Left cardiac atrium (tissue), 4 donors: Measurements from ENCODE around the gene FAM20A. TPM values are rescaled to one million over a fixed set of nuclear protein-coding genes. Genes with fewer than 3 reads are reported as not detected.
"Not testable (repeated sequence)": the region's sequence is repeated elsewhere in the genome, so short reads cannot be mapped to it uniquely, and the experiment has no call there.

Experiments used
- ATAC-seq, 2 donors: fragments of 200-7000 bp; cut with Tn5 transposase; one replicate each; pipeline ENCODE4 v1.9.1; 2020; ENCODE audit warnings: mild to moderate bottlenecking in 2 of 2, moderate library complexity in 2 of 2
- DNase-seq: peaks from one replicate; pipeline ENCODE4 v3.0.0-alpha.2; 2020
- intact Hi-C, 2 donors: fragments of 100-400 bp; cut with DNase I; formaldehyde crosslinking; loops; one replicate each; pipeline versions ENCODE4 v1.14.1 to v1.15.1; 2022 to 2023
- total RNA-seq, 2 donors: library from RNA; stranded (reverse); fragmentation: NEBNext Ultra II Directional; extraction: Animal tissue kit (Norgen Biotek cat#: 25700); gene quantifications; one replicate each; pipeline ENCODE4 v1.2.1, GENCODE V29; 2021
- donor health status: DM: no; HTN: yes; CAD: no.
- donor health status: DM: no; HTN: yes; CAD: no; lungs with severe emphysema.
- donor health status: DM: yes; HTN: yes; CAD: no.
- donor health status: Dilated cardiomyopathy.

The FAM20A gene
- total RNA-seq, 2 donors from 2014 or later: 7.9 to 9.0 TPM

DNA sequence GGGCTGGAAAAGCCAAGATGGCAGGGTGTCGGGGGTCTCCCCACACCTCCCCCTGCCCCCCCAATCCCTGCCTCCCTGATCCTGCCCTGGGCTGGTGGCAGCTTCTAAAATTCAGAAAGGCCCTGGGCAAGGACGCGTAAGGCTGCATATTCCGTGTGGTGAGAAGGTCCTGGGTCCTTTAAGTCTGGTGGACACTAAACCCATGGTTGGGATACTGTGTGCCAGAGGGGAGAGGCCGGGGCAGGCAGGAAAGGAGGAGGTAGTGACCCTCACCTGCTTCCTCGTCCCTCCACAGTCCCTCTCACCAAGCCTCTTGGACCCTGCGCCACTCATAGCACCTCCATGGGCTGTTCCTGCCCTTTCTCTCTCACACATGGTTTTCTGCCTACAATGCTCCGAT lies 60.2 kb downstream of the FAM20A start:
- DNase-seq (no peak), ATAC-seq (peak in 1 of 2 donors; percentile 4)
- intact Hi-C loops: loop anchor here in 1 of 2 donors (10.0 kb wide), 1 partner anchor 214 kb away; no protein-coding TSS in a partner anchor

GRCh38 chr17:68539548-68540467 lies 61.4 kb downstream of the FAM20A start:
- intact Hi-C loops: loop anchor here (10.0 kb wide), 3 partner anchors 75 to 225 kb away; no protein-coding TSS in a partner anchor
- ATAC-seq (peak in 1 of 2 donors; percentile 17), DNase-seq (no peak)

DNA sequence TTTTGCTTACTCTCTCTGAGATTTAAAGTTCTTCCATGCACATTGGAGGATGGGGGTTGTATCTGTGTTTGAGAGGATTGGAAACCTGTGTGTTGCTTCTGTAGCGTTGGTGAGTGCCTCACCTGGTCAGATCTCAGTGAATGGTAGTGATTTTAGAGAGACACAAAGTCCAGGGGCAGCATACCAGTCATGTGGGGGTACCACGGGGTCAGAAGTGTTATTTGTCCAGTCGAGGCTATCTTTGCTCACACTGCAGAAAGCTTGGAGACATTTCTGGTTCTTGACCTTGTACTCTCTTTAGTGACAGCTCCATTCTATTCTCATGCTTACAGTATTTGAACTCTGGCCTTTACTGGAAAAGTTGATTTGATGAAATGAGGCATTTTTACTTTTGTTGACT lies 65.2 kb downstream of the FAM20A start:
- no peak for ATAC-seq
- intact Hi-C loops: loop anchor here in 1 of 2 donors (10.0 kb wide), 2 partner anchors 79 to 229 kb away; no protein-coding TSS in a partner anchor
- no peak for DNase-seq

DNA sequence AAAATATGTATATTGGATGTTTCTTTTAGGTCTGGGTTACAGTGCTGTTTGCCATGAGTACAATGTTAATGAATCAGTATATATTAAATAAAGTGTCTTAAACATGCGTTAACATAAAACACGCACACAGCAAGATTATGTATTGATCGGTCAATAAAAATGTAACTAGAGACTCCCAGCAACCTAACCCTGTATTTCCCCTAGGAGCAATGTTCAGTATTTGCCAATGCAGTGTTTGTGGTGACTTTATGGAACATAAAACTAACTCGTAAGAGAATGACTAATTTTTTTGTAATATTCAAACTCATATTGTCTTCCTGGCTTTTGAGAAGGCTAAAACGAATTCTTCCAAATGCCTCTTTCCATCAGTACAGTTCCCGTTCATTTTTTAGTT lies 66.5 kb downstream of the FAM20A start:
- no peak for DNase-seq
- intact Hi-C loops: loop anchor here in 1 of 2 donors (10.0 kb wide), 2 partner anchors 80 to 230 kb away; no protein-coding TSS in a partner anchor
- ATAC-seq: no peak

DNA sequence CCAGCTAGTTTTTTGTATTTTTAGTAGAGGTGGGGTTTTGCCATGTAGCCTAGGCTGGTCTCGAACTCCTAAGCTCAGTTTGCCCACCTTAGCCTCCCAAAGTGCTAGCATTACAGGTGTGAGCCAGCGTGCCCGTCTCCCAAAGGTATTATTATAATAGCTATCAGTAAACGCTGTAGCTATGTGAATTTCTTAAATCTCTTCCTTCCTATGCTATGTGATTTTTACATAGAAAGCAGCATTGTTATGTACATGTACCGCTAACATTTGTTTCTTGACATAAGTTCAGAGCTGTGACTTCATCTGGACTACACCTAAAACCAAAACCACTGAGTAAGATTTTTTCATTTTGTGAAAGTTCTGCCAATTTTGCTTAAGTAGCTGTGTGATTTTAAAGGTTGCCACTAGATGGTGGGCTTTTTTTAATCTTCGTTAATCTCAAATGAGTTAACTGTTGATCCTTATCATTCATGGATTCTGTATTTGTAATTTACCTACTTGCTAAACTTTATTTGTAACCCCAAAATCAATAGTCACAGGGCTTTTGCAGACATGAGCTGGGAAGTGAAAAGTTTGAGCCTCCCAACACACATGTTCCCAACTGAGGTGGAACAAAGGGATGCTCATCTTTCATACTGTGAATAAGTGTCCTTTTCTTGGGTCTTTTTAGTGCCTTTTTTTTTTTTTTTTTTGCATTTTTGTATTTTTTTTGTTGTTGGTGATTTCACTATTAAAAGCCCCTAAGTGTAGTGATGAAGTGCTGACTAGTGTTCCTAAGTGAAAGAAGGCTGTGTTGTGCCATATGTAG lies 67.1 kb downstream of the FAM20A start:
- intact Hi-C loops: loop anchor here in 1 of 2 donors (10.0 kb wide), 2 partner anchors 81 to 231 kb away; no protein-coding TSS in a partner anchor
- DNase-seq: no peak
- ATAC-seq: no peak

- ATAC-seq (no peak), DNase-seq (no peak)
- intact Hi-C loops: loop anchor here in 1 of 2 donors (10.0 kb wide), 2 partner anchors 82 to 232 kb away; no protein-coding TSS in a partner anchor
These were observed 68.3 kb downstream of the FAM20A start for GRCh38 chr17:68532826-68533225.

- no peak for ATAC-seq
- intact Hi-C loops: loop anchor here in 1 of 2 donors (10.0 kb wide), 2 partner anchors 84 to 234 kb away; no protein-coding TSS in a partner anchor
- no peak for DNase-seq
These were observed 69.9 kb downstream of the FAM20A start for GRCh38 chr17:68531252-68531651.

DNA sequence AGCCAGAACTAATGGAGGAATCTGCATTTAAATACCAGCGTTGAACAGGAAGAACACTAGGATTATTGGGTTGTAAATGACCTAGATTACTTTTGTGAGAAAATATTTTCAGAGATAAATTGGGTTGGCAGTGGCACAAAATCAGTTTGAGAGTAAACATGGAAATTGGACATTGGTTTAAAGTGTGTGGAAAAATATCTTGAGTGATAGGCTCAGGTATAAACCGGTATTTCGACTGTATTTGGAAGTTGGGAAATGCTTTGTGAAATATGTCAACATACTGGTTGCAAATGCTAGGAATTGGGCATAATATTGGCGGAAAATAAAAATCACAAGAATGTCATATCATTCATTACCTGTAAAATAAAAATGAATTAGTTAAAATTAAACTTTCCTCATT lies 73.9 kb downstream of the FAM20A start:
- no peak for ATAC-seq
- intact Hi-C loops: no loop called here

GRCh38 chr17:68526548-68526947 lies 74.6 kb downstream of the FAM20A start:
- DNase-seq (no peak), ATAC-seq (no peak)
- intact Hi-C loops: no loop called here

More for the DNA sequence above, 73.9 kb downstream of the FAM20A start:
- DNase-seq: no peak

GRCh38 chr17:68522266-68522665 lies 78.9 kb downstream of the FAM20A start:
- intact Hi-C loops: no loop called here
- ATAC-seq (no peak), DNase-seq (no peak)

DNA sequence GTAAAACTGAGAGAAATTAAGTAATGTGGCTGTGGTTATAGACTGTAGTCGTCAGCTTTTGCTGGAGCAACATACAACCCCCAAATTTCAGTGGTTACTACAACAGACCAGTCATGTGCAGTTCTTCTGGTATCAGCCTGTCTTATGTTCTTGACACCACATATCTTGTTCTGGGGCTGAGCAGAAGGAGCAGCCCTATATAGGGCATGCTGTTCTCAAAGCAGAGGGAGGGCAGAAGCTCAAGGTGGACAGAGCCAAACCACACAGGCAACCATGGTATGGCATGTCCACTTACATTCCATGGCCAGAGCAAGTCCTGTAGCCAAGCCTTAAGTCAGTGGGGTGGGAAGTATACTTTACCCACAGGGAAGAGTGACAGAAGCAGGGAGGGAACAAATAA lies 81.3 kb downstream of the FAM20A start:
- DNase-seq (no peak), ATAC-seq (peak; percentile 78 to 79)
- intact Hi-C loops: no loop called here

DNA sequence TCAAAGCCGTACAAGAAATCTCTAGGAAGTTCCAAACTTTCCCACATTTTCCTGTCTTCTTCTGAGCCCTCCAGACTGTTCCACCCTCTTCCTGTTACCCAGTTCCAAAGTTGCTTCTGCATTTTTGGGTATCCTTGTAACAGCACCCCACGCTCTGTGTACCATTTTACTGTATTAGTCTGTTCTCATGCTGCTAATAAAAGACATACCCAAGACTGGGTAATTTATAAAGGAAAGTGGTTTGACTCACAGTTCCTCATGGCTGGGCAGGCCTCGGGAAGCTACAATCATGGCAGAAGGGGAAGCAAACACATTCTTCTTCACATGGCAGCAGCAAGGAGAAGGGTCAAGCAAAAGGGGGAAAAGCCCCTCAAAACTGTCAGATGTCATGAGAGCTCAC lies 82.1 kb downstream of the FAM20A start:
- intact Hi-C loops, DNase-seq, ATAC-seq: not testable (repeated sequence)

GRCh38 chr17:68518063-68518815 lies 82.9 kb downstream of the FAM20A start:
- DNase-seq: no peak
- ATAC-seq: no peak
- intact Hi-C loops: no loop called here

DNA sequence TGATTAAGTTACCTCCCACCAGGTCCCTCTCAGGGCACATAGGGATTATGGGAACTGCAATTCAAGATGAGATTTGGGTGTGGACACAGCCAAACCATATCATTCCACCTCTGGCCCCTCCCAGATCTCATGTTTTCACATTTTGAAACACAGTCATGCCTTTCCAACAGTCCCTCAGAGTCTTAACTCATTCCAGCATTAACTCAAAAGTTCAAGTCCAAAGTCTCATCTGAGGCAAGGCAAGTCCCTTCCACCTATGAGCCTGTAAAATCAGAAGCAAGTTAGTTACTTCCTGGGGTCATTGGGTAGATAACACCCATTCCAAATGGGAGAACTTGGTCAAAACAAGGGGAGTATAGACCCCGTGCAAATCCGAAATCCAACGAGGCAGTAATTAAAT lies 83.6 kb downstream of the FAM20A start:
- ATAC-seq, DNase-seq, intact Hi-C loops: not testable (repeated sequence)

DNA sequence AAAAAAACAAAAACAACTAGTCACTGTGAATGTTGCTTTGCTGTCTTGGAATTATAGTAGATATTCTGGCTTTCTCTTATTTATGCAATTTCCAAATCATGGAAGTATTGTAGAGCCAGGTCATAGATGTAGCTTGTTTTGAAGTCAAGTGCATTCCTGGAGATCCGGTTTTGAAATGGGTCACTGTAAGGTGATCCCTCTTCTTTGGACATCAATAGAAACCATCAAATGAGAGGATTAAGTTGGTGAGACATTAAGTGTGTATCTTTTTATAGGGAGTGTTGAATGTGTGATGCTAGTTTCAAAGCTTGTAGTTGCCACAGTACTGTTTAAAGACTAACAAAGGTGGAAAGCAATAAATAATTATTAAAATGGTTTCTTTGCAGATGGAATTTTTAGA lies 84.4 kb downstream of the FAM20A start:
- intact Hi-C loops: no loop called here
- DNase-seq: no peak
- ATAC-seq: no peak

GRCh38 chr17:68514831-68515635 lies 86.1 kb downstream of the FAM20A start:
- DNase-seq (no peak), ATAC-seq (no peak)
- intact Hi-C loops: loop anchor here (5.0 kb wide), 2 partner anchors 43 to 48 kb away; no protein-coding TSS in a partner anchor

- ATAC-seq (no peak), DNase-seq (no peak)
- intact Hi-C loops: loop anchor here (5.0 kb wide), 2 partner anchors 42 to 47 kb away; no protein-coding TSS in a partner anchor
These were observed 87.2 kb downstream of the FAM20A start for GRCh38 chr17:68513932-68514331.
